GM10248 (cell line): ENCODE data around the gene RABL3.

Experiments
- CTCF ChIA-PET: fragments of 300-600 bp; sonication (Branson Sonifier 250); formaldehyde crosslinking; extraction: SDS; loops from one replicate; lab custom pipeline; 2021; ENCODE audit warnings: antibody characterized with exemption; lab: Yijun Ruan, JAX
- POLR2A ChIA-PET: fragments of 350-650 bp; sonication (Branson Sonifier 250); formaldehyde crosslinking; extraction: SDS; loops from one replicate; lab custom pipeline; 2020; ENCODE audit warnings: antibody characterized with exemption; lab: Yijun Ruan, JAX
- DNase-seq: peaks from one replicate; pipeline ENCODE4 v3.0.0; 2012; ENCODE audit errors: extremely low spot score
- TF ChIP-seq, protein P1 (sequence below): IDR thresholded peaks from 2 replicates; pipeline ENCODE4 v1.5.1; 2012; ENCODE audit warnings: mild to moderate bottlenecking, low read depth; ENCODE audit errors: extremely low read depth, missing control alignments, control extremely low read depth

The RABL3 gene

DNA sequence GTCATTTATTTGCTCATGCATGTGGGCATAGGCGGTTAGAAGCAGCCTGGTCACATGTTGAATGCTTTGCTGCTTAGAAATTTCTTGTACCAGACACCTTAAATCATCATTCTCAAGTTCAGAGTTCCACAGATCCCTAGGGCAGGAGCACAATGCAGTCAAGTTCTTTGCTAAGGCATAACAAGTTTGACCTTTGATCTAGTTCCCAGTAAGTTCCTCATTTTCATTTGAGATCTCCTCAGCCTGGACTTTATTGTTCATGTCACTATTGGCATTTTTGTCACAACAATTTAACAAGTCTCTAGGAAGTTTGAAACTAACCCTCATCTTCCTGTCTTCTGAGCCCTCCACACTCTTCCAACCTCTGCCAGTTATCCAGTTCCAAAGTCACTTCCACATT lies 83.0 kb downstream of the RABL3 start:
- ChIA-PET CTCF (no interaction called here), POLR2A (no interaction called here)
- no peak for DNase-seq
- TF ChIP-seq, protein P1, sequence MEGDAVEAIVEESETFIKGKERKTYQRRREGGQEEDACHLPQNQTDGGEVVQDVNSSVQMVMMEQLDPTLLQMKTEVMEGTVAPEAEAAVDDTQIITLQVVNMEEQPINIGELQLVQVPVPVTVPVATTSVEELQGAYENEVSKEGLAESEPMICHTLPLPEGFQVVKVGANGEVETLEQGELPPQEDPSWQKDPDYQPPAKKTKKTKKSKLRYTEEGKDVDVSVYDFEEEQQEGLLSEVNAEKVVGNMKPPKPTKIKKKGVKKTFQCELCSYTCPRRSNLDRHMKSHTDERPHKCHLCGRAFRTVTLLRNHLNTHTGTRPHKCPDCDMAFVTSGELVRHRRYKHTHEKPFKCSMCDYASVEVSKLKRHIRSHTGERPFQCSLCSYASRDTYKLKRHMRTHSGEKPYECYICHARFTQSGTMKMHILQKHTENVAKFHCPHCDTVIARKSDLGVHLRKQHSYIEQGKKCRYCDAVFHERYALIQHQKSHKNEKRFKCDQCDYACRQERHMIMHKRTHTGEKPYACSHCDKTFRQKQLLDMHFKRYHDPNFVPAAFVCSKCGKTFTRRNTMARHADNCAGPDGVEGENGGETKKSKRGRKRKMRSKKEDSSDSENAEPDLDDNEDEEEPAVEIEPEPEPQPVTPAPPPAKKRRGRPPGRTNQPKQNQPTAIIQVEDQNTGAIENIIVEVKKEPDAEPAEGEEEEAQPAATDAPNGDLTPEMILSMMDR: no peak

DNA sequence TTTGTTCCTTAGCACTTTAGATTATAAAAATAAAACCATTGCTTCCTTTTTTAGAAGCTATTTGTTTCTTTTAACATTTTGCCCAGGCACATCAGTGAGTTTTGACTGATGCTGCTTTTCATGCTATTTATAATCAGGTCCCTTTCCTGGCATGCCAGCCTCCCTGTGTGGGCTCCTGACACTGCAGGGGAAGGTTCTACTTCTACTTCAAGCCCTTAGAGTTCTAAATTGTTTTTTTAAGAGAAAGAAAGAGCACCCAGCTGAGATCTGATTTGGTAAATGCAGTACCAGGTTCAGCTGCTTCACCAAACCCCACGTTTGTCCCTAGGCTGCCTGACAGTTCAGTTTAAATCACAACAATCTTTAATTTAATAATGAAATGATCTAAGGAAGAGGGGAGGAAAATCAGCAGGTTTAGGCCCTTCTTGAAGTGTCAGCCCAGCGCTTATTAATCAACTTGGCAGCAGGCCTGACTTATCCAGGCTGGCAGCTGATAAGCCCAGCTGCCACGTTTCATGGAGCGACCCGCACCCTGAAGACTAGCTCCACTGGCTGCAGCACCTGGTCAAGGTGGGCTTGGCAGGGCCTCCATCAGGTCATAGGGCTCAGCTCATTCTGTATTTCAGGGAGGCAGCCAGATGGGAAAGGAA lies 89.3 kb downstream of the RABL3 start:
- ChIA-PET CTCF (interaction anchor here (0.6 to 1.6 kb wide), 3 partner anchors 14 to 96 kb away, joined by 3 to 5 read pairs (median 4); no protein-coding TSS in a partner anchor), POLR2A (no interaction called here)
- no peak for DNase-seq
- TF ChIP-seq, protein P1: no peak

DNA sequence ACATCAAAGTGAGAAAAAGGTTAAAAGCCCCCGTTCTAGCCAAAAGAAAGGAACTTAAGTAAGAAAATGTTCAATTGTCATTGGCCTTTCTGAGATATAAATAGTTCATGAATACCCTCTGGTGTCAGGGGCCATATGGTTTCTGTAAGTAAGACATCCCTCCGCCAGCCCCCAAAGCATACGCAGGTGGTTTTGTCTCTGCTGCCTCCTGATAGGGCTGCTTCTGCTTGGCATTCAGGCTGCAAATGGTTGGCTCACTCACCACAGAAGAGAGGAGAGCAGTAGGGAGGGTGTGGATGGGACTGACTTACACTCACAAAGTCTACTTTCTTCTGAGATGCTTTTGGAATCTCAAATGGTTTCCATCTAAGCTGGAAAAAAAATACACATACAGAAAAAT lies 90.0 kb downstream of the RABL3 start:
- no peak for DNase-seq
- CTCF ChIA-PET: interaction anchor here (0.9 to 1.6 kb wide), 2 partner anchors 15 to 18 kb away, joined by 4 to 5 read pairs; no protein-coding TSS in a partner anchor

DNA sequence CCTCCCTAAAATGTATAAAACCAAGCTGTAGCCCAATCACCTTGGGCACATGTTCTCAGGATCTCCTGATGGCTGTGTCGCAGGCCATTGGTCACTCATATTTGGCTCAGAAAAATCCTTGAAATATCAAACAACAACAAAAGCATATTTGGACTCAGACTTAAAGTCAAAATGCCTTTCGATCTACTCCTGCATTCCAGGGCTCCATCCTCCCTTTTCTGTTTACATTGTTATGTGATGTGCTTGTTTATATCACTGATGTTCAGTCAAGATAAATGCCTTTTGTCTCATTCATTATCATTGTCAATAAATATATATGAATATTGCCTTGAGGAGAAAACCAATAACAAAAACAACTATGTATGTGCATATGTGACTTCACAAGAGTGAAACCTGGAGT lies 92.0 kb downstream of the RABL3 start:
- no peak for DNase-seq
- TF ChIP-seq, protein P1: no peak
- ChIA-PET CTCF (interaction anchor here (1.3 kb wide), 1 partner anchor 16 kb away, joined by 4 read pairs; no protein-coding TSS in a partner anchor), POLR2A (no interaction called here)

More for the DNA sequence above, 90.0 kb downstream of the RABL3 start:
- POLR2A ChIA-PET: no interaction called here
- TF ChIP-seq, protein P1: no peak

DNA sequence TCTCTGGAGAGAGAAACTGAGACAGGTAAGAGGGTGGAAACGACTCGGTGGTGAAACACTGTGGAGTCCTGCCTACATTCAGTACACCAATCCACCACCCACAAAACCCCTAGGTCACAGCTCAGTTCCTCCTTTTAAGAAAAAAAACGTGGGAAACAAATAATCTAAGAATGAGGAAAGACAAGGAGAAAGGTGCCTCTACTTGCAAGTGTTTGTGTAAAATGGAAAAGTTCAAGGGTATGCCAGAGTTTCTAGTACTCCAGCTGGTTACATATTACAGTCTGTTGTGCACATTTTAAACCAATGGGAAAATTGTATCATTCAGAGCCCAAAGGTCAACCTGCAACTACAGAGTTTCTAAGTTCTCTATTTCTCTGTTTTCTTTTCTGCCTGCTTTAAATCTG lies 92.5 kb downstream of the RABL3 start:
- ChIA-PET CTCF (interaction anchor here (0.9 to 1.3 kb wide), 2 partner anchors 15 to 89 kb away, joined by 3 to 4 read pairs; no protein-coding TSS in a partner anchor), POLR2A (no interaction called here)
- TF ChIP-seq, protein P1: no peak
- DNase-seq: peak; percentile 10

DNA sequence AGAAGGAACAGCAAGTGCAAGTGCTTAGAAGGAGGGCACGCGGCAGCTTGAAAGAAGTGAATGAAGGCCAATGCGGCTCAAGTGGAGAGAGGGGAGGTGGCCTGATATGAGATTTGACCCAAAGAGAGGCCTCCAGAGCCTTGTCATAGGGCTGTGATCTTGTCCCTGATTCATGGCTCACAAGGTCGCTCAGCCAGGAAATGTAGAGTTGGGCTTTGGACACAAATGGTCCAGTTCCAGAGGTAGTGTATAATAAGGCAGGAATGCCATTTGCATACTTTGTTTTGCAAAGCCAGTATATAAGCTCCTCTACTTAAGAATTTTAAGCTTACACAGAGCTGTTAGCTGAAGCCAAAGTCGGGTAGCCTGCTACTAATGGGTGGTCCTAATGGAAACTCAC lies 94.0 kb downstream of the RABL3 start:
- POLR2A ChIA-PET: no interaction called here
- CTCF ChIA-PET: interaction anchor here (0.7 to 1.2 kb wide), 2 partner anchors 43 to 1831 kb away, joined by 3 to 4 read pairs; no protein-coding TSS in a partner anchor
- TF ChIP-seq, protein P1: no peak
- no peak for DNase-seq
